Stimulated activated CD4-positive, alpha-beta T cell treated with anti-CD3 and anti-CD28 coated beads, Interleukin-12 subunit alpha, Interleukin-12 subunit beta, amount 100 ng/mL, for 48 hours (primary cell): ENCODE results near the gene ARMC8.

Experiments
- DNase-seq, 3 donors: peaks; one replicate each; pipeline ENCODE4 v3.0.0-alpha.2; 2020; ENCODE audit warnings: low read depth in 2 of 3, low spot score in 1 of 3

ARMC8 gene

GRCh38 chr3:138344754-138345153 is 157.7 kb downstream of the ARMC8 start:
- no peak for DNase-seq
